ENCODE data around the gene TMEM217. TPM values are rescaled to one million over a fixed set of nuclear protein-coding genes. Genes with fewer than 3 reads are reported as not detected.
"Not testable (repeated sequence)": the region's sequence is repeated elsewhere in the genome, so short reads cannot be mapped to it uniquely, and the experiment has no call there.

Gene TMEM217
- total RNA-seq, 1 donor from 2014 or later = 4.0 TPM

DNA sequence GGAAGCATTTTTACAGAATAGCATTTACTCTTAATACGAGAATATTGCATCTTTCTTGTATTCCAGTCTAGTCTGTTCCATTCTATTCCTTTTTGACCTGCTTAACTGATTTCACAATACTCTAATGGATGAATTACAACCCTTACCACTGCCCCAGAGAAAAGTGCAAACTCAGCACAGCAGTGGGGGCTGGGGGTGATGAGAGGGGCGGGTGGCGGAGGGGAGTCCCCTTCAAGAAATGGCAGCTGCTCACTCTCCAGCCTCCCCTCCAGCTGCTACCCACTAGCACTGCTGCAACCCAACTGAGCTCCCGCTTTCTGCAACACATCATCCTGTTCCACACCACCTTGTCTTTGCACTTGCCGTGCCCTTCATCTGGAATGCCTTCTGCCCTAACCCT lies 57.9 kb downstream of the TMEM217 start:
- TF ChIP-seq CTCF (IDR thresholded peaks at IDR 0.05) = no peak
- Mint-ChIP-seq H3K36me3 (ENCODE audit: low read depth) (no peaks in the 10 kb centered on the region), H3K27me3 (ENCODE audit: low read depth) (peaks cover 5% of the 10 kb centered on the region), H3K4me1 (ENCODE audit: low read depth) (no peaks in the 10 kb centered on the region), H3K27ac (ENCODE audit: unreplicated experiment) (no peak overlapping the region), H3K4me3 (ENCODE audit: unreplicated experiment) (no peak overlapping the region), H3K9me3 (ENCODE audit: low read depth) (peaks cover 4% of the 10 kb centered on the region)
- DNase-seq (ENCODE audit: low spot score) = no peak

GRCh38 chr6:37196451-37196850 lies 61.5 kb downstream of the TMEM217 start:
- H3K4me3 Mint-ChIP-seq (ENCODE audit: unreplicated experiment); H3K9me3 Mint-ChIP-seq (ENCODE audit: low read depth); H3K27ac Mint-ChIP-seq (ENCODE audit: unreplicated experiment); DNase-seq (ENCODE audit: low spot score); H3K36me3 Mint-ChIP-seq (ENCODE audit: low read depth); H3K27me3 Mint-ChIP-seq (ENCODE audit: low read depth); H3K4me1 Mint-ChIP-seq (ENCODE audit: low read depth): not testable (repeated sequence)

DNA sequence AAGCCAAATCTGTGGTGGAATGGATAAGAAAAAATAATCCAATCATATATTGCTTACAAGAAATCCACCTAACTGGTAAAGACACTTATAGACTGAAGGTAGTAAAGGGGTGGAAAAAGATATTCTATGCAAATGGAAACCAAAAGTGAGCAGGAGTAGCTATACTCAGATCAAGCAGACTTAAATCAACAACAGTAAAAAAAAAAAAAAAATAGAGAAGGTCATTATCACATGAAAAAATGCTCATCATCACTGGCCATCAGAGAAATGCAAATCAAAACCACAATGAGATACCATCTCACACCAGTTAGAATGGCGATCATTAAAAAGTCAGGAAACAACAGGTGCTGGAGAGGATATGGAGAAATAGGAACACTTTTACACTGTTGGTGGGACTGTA lies 63.1 kb downstream of the TMEM217 start:
- DNase-seq (ENCODE audit: low spot score); H3K27ac Mint-ChIP-seq (ENCODE audit: unreplicated experiment); H3K4me3 Mint-ChIP-seq (ENCODE audit: unreplicated experiment): not testable (repeated sequence)

GRCh38 chr6:37192666-37193065 lies 65.3 kb downstream of the TMEM217 start:
- no peak for DNase-seq (ENCODE audit: low spot score)
- Mint-ChIP-seq H3K27ac (ENCODE audit: unreplicated experiment) (no peak overlapping the region), H3K4me1 (ENCODE audit: low read depth) (peaks cover 6% of the 10 kb centered on the region), H3K9me3 (ENCODE audit: low read depth) (peaks cover 4% of the 10 kb centered on the region), H3K36me3 (ENCODE audit: low read depth) (peaks cover 1% of the 10 kb centered on the region), H3K4me3 (ENCODE audit: unreplicated experiment) (no peak overlapping the region), H3K27me3 (ENCODE audit: low read depth) (no peaks in the 10 kb centered on the region)
- TF ChIP-seq CTCF (IDR thresholded peaks at IDR 0.05) = no peak

More for the DNA sequence above, 63.1 kb downstream of the TMEM217 start:
- not testable (repeated sequence) for H3K36me3 Mint-ChIP-seq (ENCODE audit: low read depth); H3K27me3 Mint-ChIP-seq (ENCODE audit: low read depth); H3K9me3 Mint-ChIP-seq (ENCODE audit: low read depth); H3K4me1 Mint-ChIP-seq (ENCODE audit: low read depth)

DNA sequence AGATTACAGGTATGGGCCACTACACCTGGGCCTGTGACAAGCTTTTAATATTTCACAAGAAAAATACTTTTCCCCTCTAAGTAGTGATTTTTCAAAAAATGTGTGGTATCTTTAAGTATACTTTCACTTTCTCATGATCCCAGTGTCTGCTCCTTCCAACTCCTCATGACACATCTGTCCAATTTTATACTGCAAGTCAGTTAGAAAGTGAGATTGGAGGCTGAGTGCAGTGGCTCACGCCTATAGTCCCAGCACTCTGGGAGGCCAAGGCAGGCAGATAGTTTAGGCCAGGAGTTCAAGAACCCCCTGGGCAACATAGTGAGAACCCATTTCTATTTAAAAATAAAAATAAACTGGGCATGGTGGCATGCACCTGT lies 67.8 kb downstream of the TMEM217 start:
- H3K27ac Mint-ChIP-seq (ENCODE audit: unreplicated experiment) = no peak overlapping the region

GRCh38 chr6:37188962-37189510 lies 68.9 kb downstream of the TMEM217 start:
- Mint-ChIP-seq H3K27me3 (ENCODE audit: low read depth) (no peaks in the 10 kb centered on the region), H3K9me3 (ENCODE audit: low read depth) (peaks cover 5% of the 10 kb centered on the region), H3K4me1 (ENCODE audit: low read depth) (peaks cover 8% of the 10 kb centered on the region), H3K27ac (ENCODE audit: unreplicated experiment) (peak overlapping the region; percentile 17), H3K36me3 (ENCODE audit: low read depth) (peaks cover 1% of the 10 kb centered on the region), H3K4me3 (ENCODE audit: unreplicated experiment) (no peak overlapping the region)
- no peak for DNase-seq (ENCODE audit: low spot score)
- TF ChIP-seq CTCF (IDR thresholded peaks at IDR 0.05) = no peak

More for the DNA sequence above, 67.8 kb downstream of the TMEM217 start:
- peaks cover 5% of the 10 kb centered on the region for H3K9me3 Mint-ChIP-seq (ENCODE audit: low read depth)
- H3K27me3 Mint-ChIP-seq (ENCODE audit: low read depth) = no peaks in the 10 kb centered on the region
- no peak overlapping the region for H3K4me3 Mint-ChIP-seq (ENCODE audit: unreplicated experiment)
- TF ChIP-seq CTCF (IDR thresholded peaks at IDR 0.05) = no peak
- H3K4me1 Mint-ChIP-seq (ENCODE audit: low read depth) = peaks cover 8% of the 10 kb centered on the region
- H3K36me3 Mint-ChIP-seq (ENCODE audit: low read depth) = peaks cover 1% of the 10 kb centered on the region
- DNase-seq (ENCODE audit: low spot score) = no peak

Measured in chondrocyte (in vitro differentiated cells).